ENCODE results near the gene IL13RA1. TPM values are rescaled to one million over a fixed set of nuclear protein-coding genes. Genes with fewer than 3 reads are reported as not detected.

IL13RA1 gene
- total and polyA plus RNA-seq, 2 experiments from 2014 or later: 17.8 to 23.6 TPM

GRCh38 chrX:118756101-118756500, 28.7 kb downstream of the IL13RA1 start:
- TF ChIP-seq CTCF (IDR thresholded peaks at IDR 0.05; ENCODE audit: low read depth, low read length): no peak
- no peaks in the 10 kb centered on the region for H3K27me3 ChIP-seq
- no peaks in the 10 kb centered on the region for H3K36me3 ChIP-seq
- H3K27ac ChIP-seq: no peak overlapping the region
- no peak overlapping the region for H3K4me3 ChIP-seq
- no peaks in the 10 kb centered on the region for H3K4me1 ChIP-seq (ENCODE audit: low read depth)
- DNase-seq (ENCODE audit: low read depth in 1 of 2, low spot score in 1 of 2): peak in 1 of 2 donors; percentile 39
- H3K9me3 ChIP-seq (ENCODE audit: low read depth): no peaks in the 10 kb centered on the region

GRCh38 chrX:118758511-118758910, 31.1 kb downstream of the IL13RA1 start:
- no peak overlapping the region for H3K4me3 ChIP-seq
- no peaks in the 10 kb centered on the region for H3K4me1 ChIP-seq (ENCODE audit: low read depth)
- no peak for DNase-seq (ENCODE audit: low read depth in 1 of 2, low spot score in 1 of 2)
- no peaks in the 10 kb centered on the region for H3K36me3 ChIP-seq
- H3K27me3 ChIP-seq: no peaks in the 10 kb centered on the region
- H3K27ac ChIP-seq: no peak overlapping the region
- no peaks in the 10 kb centered on the region for H3K9me3 ChIP-seq (ENCODE audit: low read depth)
- TF ChIP-seq CTCF (IDR thresholded peaks at IDR 0.05; ENCODE audit: low read depth, low read length): no peak

- no peaks in the 10 kb centered on the region for H3K4me1 ChIP-seq (ENCODE audit: low read depth)
- no peak for DNase-seq (ENCODE audit: low read depth in 1 of 2, low spot score in 1 of 2)
- no peaks in the 10 kb centered on the region for H3K27me3 ChIP-seq
- no peaks in the 10 kb centered on the region for H3K9me3 ChIP-seq (ENCODE audit: low read depth)
- no peaks in the 10 kb centered on the region for H3K36me3 ChIP-seq
- no peak overlapping the region for H3K4me3 ChIP-seq
- no peak overlapping the region for H3K27ac ChIP-seq
- no peak for TF ChIP-seq CTCF (IDR thresholded peaks at IDR 0.05; ENCODE audit: low read depth, low read length)
These were observed 32.6 kb downstream of the IL13RA1 start for GRCh38 chrX:118760025-118760424.

DNA sequence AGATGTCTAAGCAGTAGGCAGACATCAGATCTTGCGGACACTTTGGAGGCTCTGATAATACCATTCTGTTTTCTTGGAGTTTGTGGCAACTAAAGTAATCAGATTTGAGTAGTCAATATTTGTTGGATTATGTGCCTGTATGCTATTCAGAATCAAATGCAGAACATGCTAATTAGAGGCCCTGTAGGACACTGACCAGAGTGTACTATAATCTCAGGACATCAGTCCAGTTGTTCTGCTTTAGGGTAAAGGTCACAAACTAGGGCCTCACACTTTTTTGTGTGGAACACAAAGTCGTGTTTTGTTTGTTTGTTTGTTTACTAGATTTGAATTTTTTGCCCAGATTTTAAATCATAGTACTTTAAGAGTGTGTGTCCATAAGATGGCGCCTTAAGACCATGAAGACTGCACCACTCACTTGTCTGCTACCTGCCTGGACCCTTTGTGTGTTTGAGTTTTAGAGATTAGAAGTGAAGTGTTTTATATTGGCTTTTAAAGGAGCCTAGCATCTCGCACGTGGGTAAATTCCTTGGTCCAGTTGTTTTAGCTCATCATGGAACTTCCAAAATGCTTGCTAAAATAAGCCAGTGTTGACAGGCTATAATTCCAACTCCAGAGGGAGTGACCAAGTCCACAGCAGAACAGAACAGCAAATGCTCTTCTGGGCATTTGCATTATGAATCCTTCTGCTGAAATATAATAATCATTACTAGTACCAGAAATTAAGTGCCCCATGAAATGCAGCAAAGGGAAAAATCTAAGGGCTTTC, 34.7 kb downstream of the IL13RA1 start:
- Histone ChIP-seq H3K27me3 (no peaks in the 10 kb centered on the region), H3K4me1 (ENCODE audit: low read depth) (no peaks in the 10 kb centered on the region), H3K4me3 (no peak overlapping the region), H3K9me3 (ENCODE audit: low read depth) (no peaks in the 10 kb centered on the region), H3K36me3 (no peaks in the 10 kb centered on the region), H3K27ac (no peak overlapping the region)
- TF ChIP-seq CTCF (IDR thresholded peaks at IDR 0.05; ENCODE audit: low read depth, low read length): no peak
- DNase-seq (ENCODE audit: low read depth in 1 of 2, low spot score in 1 of 2): peak in 1 of 2 donors; percentile 16

DNA sequence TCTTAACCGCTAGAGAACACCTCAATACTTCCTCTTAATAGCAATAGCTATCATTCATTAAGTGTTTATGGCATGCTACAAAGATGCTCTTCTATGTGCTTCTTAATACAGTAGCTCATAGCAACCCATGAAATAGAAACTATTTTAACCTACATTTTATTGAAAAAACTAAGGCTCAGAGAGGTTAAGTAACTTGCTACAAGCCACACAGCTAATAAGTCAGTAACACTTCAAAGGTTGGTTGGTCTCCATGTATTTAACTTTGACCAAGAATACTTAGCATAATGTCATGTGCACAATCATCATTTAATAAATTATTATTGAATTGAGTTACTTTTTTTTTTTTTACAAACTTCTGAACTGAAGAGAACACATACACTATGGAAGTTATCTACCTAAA, 36.1 kb downstream of the IL13RA1 start:
- Histone ChIP-seq H3K4me1 (ENCODE audit: low read depth) (no peaks in the 10 kb centered on the region), H3K27me3 (no peaks in the 10 kb centered on the region), H3K36me3 (no peaks in the 10 kb centered on the region), H3K27ac (no peak overlapping the region), H3K9me3 (ENCODE audit: low read depth) (no peaks in the 10 kb centered on the region), H3K4me3 (no peak overlapping the region)
- no peak for DNase-seq (ENCODE audit: low read depth in 1 of 2, low spot score in 1 of 2)
- TF ChIP-seq CTCF (IDR thresholded peaks at IDR 0.05; ENCODE audit: low read depth, low read length): no peak
